ENCODE results near the gene MDN1. TPM values are rescaled to one million over a fixed set of nuclear protein-coding genes. Genes with fewer than 3 reads are reported as not detected.
"Not testable (repeated sequence)": the region's sequence is repeated elsewhere in the genome, so short reads cannot be mapped to it uniquely, and the experiment has no call there.

The MDN1 gene
- total RNA-seq, 2 experiments from 2014 or later = 69.0 TPM

GRCh38 chr6:89829472-89830169 is 10.0 kb upstream of the MDN1 start, which contains the start of gene CASP8AP2:
CASP8AP2 (plus strand) TSS chr6:89829880.
- Mint-ChIP-seq H3K36me3 (ENCODE audit: low read depth) (peaks cover 37% of the 10 kb centered on the region), H3K4me3 (peak within 1 kb of the TSS; percentile 96), H3K27ac (peak within 1 kb of the TSS; percentile 99), H3K27me3 (no peaks in the 10 kb centered on the region), H3K9me3 (no peaks in the 10 kb centered on the region), H3K4me1 (ENCODE audit: low read depth) (peaks cover 24% of the 10 kb centered on the region)
- intact Hi-C loops (cut with micrococcal nuclease) = no loop called here
- no peak for TF ChIP-seq CTCF (IDR thresholded peaks at IDR 0.05)
- peak; percentile 99 for DNase-seq
- peak; percentile 95 for ATAC-seq
- POLR2A ChIA-PET = interaction anchor here (0.5 to 3.9 kb wide), 11 partner anchors 10 to 467 kb away, joined by 3 to 64 read pairs (median 3); partner anchors contain the start of genes BACH2 and MDN1
- CTCF ChIA-PET = interaction anchor here (1.0 to 2.2 kb wide), 3 partner anchors 10 to 111 kb away, joined by 3 to 20 read pairs (median 4); partner anchors contain the start of gene MDN1

GRCh38 chr6:89828988-89829471 is 9.4 kb upstream of the MDN1 start:
- ATAC-seq (peak; percentile 28), DNase-seq (peak; percentile 34)
- peaks cover 37% of the 10 kb centered on the region for H3K36me3 Mint-ChIP-seq (ENCODE audit: low read depth)
- peaks cover 24% of the 10 kb centered on the region for H3K4me1 Mint-ChIP-seq (ENCODE audit: low read depth)
- intact Hi-C loops (cut with micrococcal nuclease) = no loop called here
- POLR2A ChIA-PET = interaction anchor here (0.5 to 3.9 kb wide), 12 partner anchors 9 to 468 kb away, joined by 3 to 64 read pairs (median 3); partner anchors contain the start of genes BACH2 and MDN1
- no peaks in the 10 kb centered on the region for H3K27me3 Mint-ChIP-seq
- CTCF ChIA-PET = interaction anchor here (1.0 to 2.2 kb wide), 3 partner anchors 9 to 112 kb away, joined by 3 to 20 read pairs (median 4); partner anchors contain the start of gene MDN1
- no peak for TF ChIP-seq CTCF (IDR thresholded peaks at IDR 0.05)
- H3K9me3 Mint-ChIP-seq = no peaks in the 10 kb centered on the region
- peak overlapping the region; percentile 96 for H3K4me3 Mint-ChIP-seq
- peak overlapping the region; percentile 99 for H3K27ac Mint-ChIP-seq

GRCh38 chr6:89828475-89828987 is 8.9 kb upstream of the MDN1 start:
- H3K4me1 Mint-ChIP-seq (ENCODE audit: low read depth) = peaks cover 21% of the 10 kb centered on the region
- DNase-seq; intact Hi-C loops (cut with micrococcal nuclease); H3K27me3 Mint-ChIP-seq; ATAC-seq; H3K9me3 Mint-ChIP-seq: not testable (repeated sequence)
- H3K27ac Mint-ChIP-seq = peak overlapping the region; percentile 99
- ChIA-PET POLR2A (interaction anchor here (0.5 to 3.9 kb wide), 6 partner anchors 9 to 395 kb away, joined by 3 to 64 read pairs (median 4); partner anchors contain the start of gene MDN1), CTCF (interaction anchor here (1.0 to 2.2 kb wide), 2 partner anchors 9 to 20 kb away, joined by 3 to 20 read pairs; partner anchors contain the start of gene MDN1)
- H3K4me3 Mint-ChIP-seq = peak overlapping the region; percentile 96
- peaks cover 35% of the 10 kb centered on the region for H3K36me3 Mint-ChIP-seq (ENCODE audit: low read depth)

- DNase-seq (no peak), ATAC-seq (no peak)
- ChIA-PET POLR2A (no interaction called here), CTCF (interaction anchor here (0.9 kb wide), 1 partner anchor 33 kb away, joined by 3 read pairs; no protein-coding TSS in a partner anchor)
- no peak overlapping the region for H3K4me3 Mint-ChIP-seq
- no peaks in the 10 kb centered on the region for H3K9me3 Mint-ChIP-seq
- no peak for TF ChIP-seq CTCF (IDR thresholded peaks at IDR 0.05)
- H3K27me3 Mint-ChIP-seq = no peaks in the 10 kb centered on the region
- intact Hi-C loops (cut with micrococcal nuclease) = no loop called here
- no peak overlapping the region for H3K27ac Mint-ChIP-seq
- H3K36me3 Mint-ChIP-seq (ENCODE audit: low read depth) = peaks cover 11% of the 10 kb centered on the region
- H3K4me1 Mint-ChIP-seq (ENCODE audit: low read depth) = peaks cover 6% of the 10 kb centered on the region
Observed at GRCh38 chr6:89826029-89826528, 6.5 kb upstream of the MDN1 start.

GRCh38 chr6:89818977-89819335 is 638 bp downstream of the MDN1 start:
- DNase-seq = no peak

More at GRCh38 chr6:89818977-89819335, 638 bp downstream of the MDN1 start:
- ChIA-PET CTCF (interaction anchor here (1.2 to 2.7 kb wide), 5 partner anchors 11 to 660 kb away, joined by 3 to 20 read pairs (median 5); partner anchors contain the start of gene CASP8AP2), POLR2A (interaction anchor here (0.7 to 2.6 kb wide), 10 partner anchors 7 to 574 kb away, joined by 3 to 64 read pairs (median 4); partner anchors contain the start of gene CASP8AP2)
- Mint-ChIP-seq H3K27me3 (no peaks in the 10 kb centered on the region), H3K27ac (peak overlapping the region; percentile 96), H3K4me1 (ENCODE audit: low read depth) (peaks cover 34% of the 10 kb centered on the region), H3K9me3 (no peaks in the 10 kb centered on the region), H3K4me3 (peak overlapping the region; percentile 86), H3K36me3 (ENCODE audit: low read depth) (peaks cover 22% of the 10 kb centered on the region)
- no peak for TF ChIP-seq CTCF (IDR thresholded peaks at IDR 0.05)
- intact Hi-C loops (cut with micrococcal nuclease) = no loop called here
- ATAC-seq = peak; percentile 5

All from activated CD8-positive, alpha-beta T cell treated with anti-CD3 and anti-CD28 coated beads for 36 hours (primary cell).